PC-3 (cell line): ENCODE data around the gene GKN1. TPM values are rescaled to one million over a fixed set of nuclear protein-coding genes. Genes with fewer than 3 reads are reported as not detected.

ENCODE experiments used
- ATAC-seq: fragments of 200-7000 bp; cut with Tn5 transposase; 2 replicates; pipeline ENCODE4 v1.9.1; 2020; ENCODE audit warnings: mild to moderate bottlenecking, moderate library complexity
- BruUV-seq: library from RNA; stranded (reverse); fragments of 400-500 nt; replicated peaks from 2 replicates; lab custom pipeline; 2021; lab: Mats Ljungman, UMichigan
- CTCF ChIA-PET: fragments of 300-600 bp; sonication (Branson Sonifier 250); formaldehyde crosslinking; loops from one replicate; lab custom pipeline; 2022; ENCODE audit warnings: antibody characterized with exemption; lab: Charles Lee
- POLR2A ChIA-PET: fragments of 300-600 bp; sonication (Branson Sonifier 250); formaldehyde crosslinking; loops from one replicate; lab custom pipeline; 2022; ENCODE audit warnings: antibody characterized with exemption; ENCODE audit not compliant: unreplicated experiment; lab: Charles Lee
- DNase-seq: peaks from one replicate; pipeline ENCODE4 v3.0.0-alpha.2; 2015
- H2AFZ ChIP-seq: fragments of 300-600 bp; sonication (generic); 2 replicates; pipeline ENCODE4 v1.6.0; 2016; ENCODE audit warnings: antibody characterized with exemption, low read length
- H3F3A ChIP-seq: fragments of 300-600 bp; sonication (generic); one replicate; pipeline ENCODE4 v1.6.0; 2017; ENCODE audit warnings: antibody characterized with exemption, low read length, control low read depth, mild to moderate bottlenecking; ENCODE audit not compliant: unreplicated experiment
- H3K27ac ChIP-seq: fragments of 300-600 bp; sonication (generic); 2 replicates; pipeline ENCODE4 v1.5.1; 2016; ENCODE audit warnings: mild to moderate bottlenecking, low read length
- H3K27me3 ChIP-seq: fragments of 300-600 bp; sonication (generic); 2 replicates; pipeline ENCODE4 v1.6.1; 2016; ENCODE audit warnings: low read length, mixed read lengths
- H3K36me3 ChIP-seq: fragments of 300-600 bp; sonication (generic); 2 replicates; pipeline ENCODE4 v1.6.1; 2016; ENCODE audit warnings: low read depth, mixed run types, low read length, mixed read lengths
- H3K4me1 ChIP-seq: fragments of 300-600 bp; sonication (generic); 2 replicates; pipeline ENCODE4 v1.5.1; 2016; ENCODE audit warnings: low read length; ENCODE audit not compliant: insufficient read depth
- H3K4me2 ChIP-seq: fragments of 300-600 bp; sonication (generic); 2 replicates; pipeline ENCODE4 v1.6.0; 2016; ENCODE audit warnings: low read length
- H3K4me3 ChIP-seq: fragments of 300-600 bp; sonication (generic); 2 replicates; pipeline ENCODE4 v1.5.1; 2016; ENCODE audit warnings: mild to moderate bottlenecking, low read length, mixed read lengths
- H3K79me2 ChIP-seq: fragments of 300-600 bp; sonication (generic); 2 replicates; pipeline ENCODE4 v1.6.1; 2017; ENCODE audit warnings: low read length, mixed read lengths
- H3K9ac ChIP-seq: fragments of 300-600 bp; sonication (generic); 2 replicates; pipeline ENCODE4 v1.6.0; 2016; ENCODE audit warnings: mild to moderate bottlenecking, low read length
- H3K9me2 ChIP-seq: fragments of 300-600 bp; sonication (generic); replicated peaks from 2 replicates; pipeline ENCODE4 v1.6.1; 2016; ENCODE audit warnings: mixed run types, low read length, mixed read lengths
- H3K9me3 ChIP-seq: fragments of 300-600 bp; sonication (generic); 2 replicates; pipeline ENCODE4 v1.6.1; 2016; ENCODE audit warnings: low read length, mixed read lengths
- H4K20me1 ChIP-seq: fragments of 300-600 bp; sonication (generic); 2 replicates; pipeline ENCODE4 v1.6.1; 2016; ENCODE audit warnings: low read length, mixed read lengths
- EZH2 ChIP-seq: fragments of 300-600 bp; sonication (generic); IDR thresholded peaks from one replicate; pipeline ENCODE4 v1.6.1; 2017; ENCODE audit warnings: antibody characterized with exemption, mild to moderate bottlenecking, low read length; ENCODE audit not compliant: unreplicated experiment
- EZH2phosphoT487 ChIP-seq: fragments of 300-600 bp; sonication (generic); IDR thresholded peaks from 2 replicates; pipeline ENCODE4 v1.6.1; 2018; ENCODE audit warnings: mild to moderate bottlenecking, antibody characterized with exemption, low read length, borderline replicate concordance
- intact Hi-C: fragments of 100-400 bp; cut with micrococcal nuclease; formaldehyde crosslinking; loops from 2 replicates; pipeline ENCODE4 v1.9.0; 2023
- total RNA-seq: library from RNA; depleted of rRNA; stranded (reverse); fragments of >200 nt; gene quantifications from 2 replicates; pipeline ENCODE4 v1.2.3, GENCODE V29; 2014
- TF ChIP-seq, protein P1 (sequence below): fragments of 300-600 bp; sonication (generic); conservative IDR thresholded peaks from 2 replicates; pipeline ENCODE4 v1.5.1; 2017; ENCODE audit warnings: antibody characterized with exemption, low read depth, mild to moderate bottlenecking, low read length

GKN1 gene
- total RNA-seq, 1 experiment from 2014 or later: not detected

DNA sequence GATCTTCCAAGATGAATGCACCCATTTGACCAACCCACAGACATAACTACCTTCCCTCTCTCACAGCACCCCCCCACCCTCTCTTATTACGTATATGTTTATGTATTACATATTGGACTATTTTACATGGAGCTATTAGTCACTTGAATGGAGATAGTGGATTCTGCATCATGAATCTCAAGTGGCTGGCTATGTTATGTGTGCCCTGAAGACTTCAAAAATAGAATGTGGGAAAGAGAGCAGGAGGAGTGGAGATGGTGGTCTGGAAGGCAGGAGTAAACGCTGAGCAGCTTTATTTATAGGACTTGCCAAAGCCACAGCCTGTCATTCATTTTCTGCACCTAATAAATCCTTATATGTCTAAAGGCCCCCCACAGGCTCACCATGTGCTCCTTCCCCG lies 43.4 kb downstream of the GKN1 start:
- peaks cover 93% of the 10 kb centered on the region for H3K79me2 ChIP-seq
- POLR2A ChIA-PET: no interaction called here
- no peak overlapping the region for H3K4me3 ChIP-seq
- H3K27ac ChIP-seq: no peak overlapping the region
- H3K9me2 ChIP-seq: no peaks in the 10 kb centered on the region
- H2AFZ ChIP-seq: no peak overlapping the region
- H3F3A ChIP-seq: no peaks in the 10 kb centered on the region
- H3K4me1 ChIP-seq: peaks cover 21% of the 10 kb centered on the region
- H3K9ac ChIP-seq: no peak overlapping the region
- ATAC-seq (no peak), DNase-seq (no peak)
- TF ChIP-seq EZH2phosphoT487 (no peak), EZH2 (no peak)
- TF ChIP-seq, protein P1, sequence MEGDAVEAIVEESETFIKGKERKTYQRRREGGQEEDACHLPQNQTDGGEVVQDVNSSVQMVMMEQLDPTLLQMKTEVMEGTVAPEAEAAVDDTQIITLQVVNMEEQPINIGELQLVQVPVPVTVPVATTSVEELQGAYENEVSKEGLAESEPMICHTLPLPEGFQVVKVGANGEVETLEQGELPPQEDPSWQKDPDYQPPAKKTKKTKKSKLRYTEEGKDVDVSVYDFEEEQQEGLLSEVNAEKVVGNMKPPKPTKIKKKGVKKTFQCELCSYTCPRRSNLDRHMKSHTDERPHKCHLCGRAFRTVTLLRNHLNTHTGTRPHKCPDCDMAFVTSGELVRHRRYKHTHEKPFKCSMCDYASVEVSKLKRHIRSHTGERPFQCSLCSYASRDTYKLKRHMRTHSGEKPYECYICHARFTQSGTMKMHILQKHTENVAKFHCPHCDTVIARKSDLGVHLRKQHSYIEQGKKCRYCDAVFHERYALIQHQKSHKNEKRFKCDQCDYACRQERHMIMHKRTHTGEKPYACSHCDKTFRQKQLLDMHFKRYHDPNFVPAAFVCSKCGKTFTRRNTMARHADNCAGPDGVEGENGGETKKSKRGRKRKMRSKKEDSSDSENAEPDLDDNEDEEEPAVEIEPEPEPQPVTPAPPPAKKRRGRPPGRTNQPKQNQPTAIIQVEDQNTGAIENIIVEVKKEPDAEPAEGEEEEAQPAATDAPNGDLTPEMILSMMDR: no peak
- intact Hi-C loops: loop anchor here (10.0 kb wide), 1 partner anchor 147 kb away; no protein-coding TSS in a partner anchor
- no peaks in the 10 kb centered on the region for H4K20me1 ChIP-seq
- H3K27me3 ChIP-seq: no peaks in the 10 kb centered on the region
- no peak overlapping the region for H3K4me2 ChIP-seq
- BruUV-seq: no TSS peak
- H3K36me3 ChIP-seq: no peaks in the 10 kb centered on the region
- H3K9me3 ChIP-seq: no peaks in the 10 kb centered on the region
- CTCF ChIA-PET: no interaction called here

DNA sequence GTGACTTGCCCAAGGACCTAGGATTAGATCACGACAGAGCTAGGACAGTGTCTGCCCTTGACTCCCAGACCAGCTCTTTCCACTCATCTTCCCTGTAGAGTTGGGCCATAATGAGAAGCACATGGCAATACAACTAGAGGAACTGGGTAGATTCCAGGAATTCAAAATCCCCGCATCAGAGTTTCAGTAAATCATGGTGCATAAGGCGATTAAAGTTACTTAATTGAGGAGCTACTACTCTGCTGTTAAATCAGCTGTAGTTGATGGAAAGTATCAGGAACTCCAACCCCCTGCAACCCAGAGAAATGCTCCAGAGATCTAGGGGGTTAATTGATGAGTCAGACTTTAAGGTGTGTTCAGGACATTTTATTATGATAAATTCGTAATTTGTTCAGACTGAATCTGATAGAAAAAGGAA lies 44.3 kb downstream of the GKN1 start:
- Histone ChIP-seq H3F3A (no peaks in the 10 kb centered on the region), H3K27me3 (no peaks in the 10 kb centered on the region), H3K9ac (no peak overlapping the region), H3K4me3 (no peak overlapping the region), H3K4me2 (no peak overlapping the region), H3K27ac (no peak overlapping the region), H3K4me1 (peaks cover 22% of the 10 kb centered on the region), H3K9me2 (no peaks in the 10 kb centered on the region), H2AFZ (no peak overlapping the region), H3K9me3 (no peaks in the 10 kb centered on the region), H3K36me3 (no peaks in the 10 kb centered on the region), H4K20me1 (no peaks in the 10 kb centered on the region), H3K79me2 (peaks cover 98% of the 10 kb centered on the region)
- intact Hi-C loops: loop anchor here (10.0 kb wide), 1 partner anchor 146 kb away; no protein-coding TSS in a partner anchor
- ATAC-seq: no peak
- no TSS peak for BruUV-seq
- DNase-seq: no peak
- CTCF ChIA-PET: no interaction called here
- TF ChIP-seq, protein P1: no peak
- TF ChIP-seq EZH2: no peak
- no peak for TF ChIP-seq EZH2phosphoT487
- POLR2A ChIA-PET: no interaction called here

DNA sequence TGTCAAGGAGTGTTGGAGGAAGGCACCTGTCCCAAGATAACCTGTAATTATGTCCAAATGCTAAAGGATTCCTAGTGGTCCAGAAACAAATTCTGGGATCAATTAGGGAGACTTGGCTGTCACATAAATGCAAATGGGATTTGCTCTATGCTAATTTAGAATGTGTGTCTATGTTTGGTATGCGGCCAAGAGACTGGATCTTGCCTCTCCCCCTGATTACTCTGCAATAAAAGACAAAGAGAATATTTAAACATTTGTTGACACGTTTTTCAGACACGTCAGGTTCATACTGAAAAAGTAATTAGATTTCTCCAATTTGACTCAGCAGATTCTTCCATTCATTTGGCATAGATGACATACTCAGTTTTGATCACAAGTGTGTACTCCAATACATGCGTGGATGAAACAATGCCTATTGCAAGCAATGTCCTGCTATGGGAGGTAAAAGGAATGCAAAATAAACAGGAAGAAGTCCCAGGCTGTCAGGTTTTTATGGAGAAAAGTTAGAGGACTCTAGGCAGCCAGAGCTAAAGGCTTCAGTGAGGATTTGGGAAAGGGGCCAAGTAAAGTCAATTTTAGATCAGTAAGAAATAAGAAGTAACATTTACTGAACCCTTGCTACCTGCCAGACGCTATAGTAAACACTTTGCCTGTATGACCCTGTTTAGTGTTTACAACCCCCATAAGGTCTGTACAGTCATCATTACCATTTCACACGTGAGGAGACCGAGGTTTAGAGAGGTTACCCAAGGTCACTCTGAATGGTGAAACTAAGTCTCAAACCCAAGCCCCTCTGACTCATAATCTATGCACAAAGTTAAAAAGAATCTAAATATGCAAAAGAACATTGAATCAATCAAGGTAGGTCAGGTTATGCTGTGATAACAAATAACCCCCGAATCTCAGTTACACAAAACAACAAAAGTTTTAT lies 46.3 kb downstream of the GKN1 start:
- no TSS peak for BruUV-seq
- no peak overlapping the region for H3K4me2 ChIP-seq
- peaks cover 14% of the 10 kb centered on the region for H3K4me1 ChIP-seq
- H3K27ac ChIP-seq: no peak overlapping the region
- H3K4me3 ChIP-seq: no peak overlapping the region
- TF ChIP-seq EZH2: no peak
- TF ChIP-seq EZH2phosphoT487: no peak
- TF ChIP-seq, protein P1: no peak
- ChIA-PET POLR2A (no interaction called here), CTCF (no interaction called here)
- no peak overlapping the region for H2AFZ ChIP-seq
- H3K79me2 ChIP-seq: peaks cover 94% of the 10 kb centered on the region
- no peak overlapping the region for H3K9ac ChIP-seq
- intact Hi-C loops: no loop called here
- no peak for ATAC-seq
- DNase-seq: no peak
- no peaks in the 10 kb centered on the region for H3K9me2 ChIP-seq
- no peaks in the 10 kb centered on the region for H4K20me1 ChIP-seq
- H3K9me3 ChIP-seq: no peaks in the 10 kb centered on the region
- no peaks in the 10 kb centered on the region for H3K36me3 ChIP-seq
- no peaks in the 10 kb centered on the region for H3K27me3 ChIP-seq
- H3F3A ChIP-seq: no peaks in the 10 kb centered on the region
